Measurements from ENCODE around the gene NXN.
"Not testable (repeated sequence)": the region's sequence is repeated elsewhere in the genome, so short reads cannot be mapped to it uniquely, and the experiment has no call there.

Gene NXN

DNA sequence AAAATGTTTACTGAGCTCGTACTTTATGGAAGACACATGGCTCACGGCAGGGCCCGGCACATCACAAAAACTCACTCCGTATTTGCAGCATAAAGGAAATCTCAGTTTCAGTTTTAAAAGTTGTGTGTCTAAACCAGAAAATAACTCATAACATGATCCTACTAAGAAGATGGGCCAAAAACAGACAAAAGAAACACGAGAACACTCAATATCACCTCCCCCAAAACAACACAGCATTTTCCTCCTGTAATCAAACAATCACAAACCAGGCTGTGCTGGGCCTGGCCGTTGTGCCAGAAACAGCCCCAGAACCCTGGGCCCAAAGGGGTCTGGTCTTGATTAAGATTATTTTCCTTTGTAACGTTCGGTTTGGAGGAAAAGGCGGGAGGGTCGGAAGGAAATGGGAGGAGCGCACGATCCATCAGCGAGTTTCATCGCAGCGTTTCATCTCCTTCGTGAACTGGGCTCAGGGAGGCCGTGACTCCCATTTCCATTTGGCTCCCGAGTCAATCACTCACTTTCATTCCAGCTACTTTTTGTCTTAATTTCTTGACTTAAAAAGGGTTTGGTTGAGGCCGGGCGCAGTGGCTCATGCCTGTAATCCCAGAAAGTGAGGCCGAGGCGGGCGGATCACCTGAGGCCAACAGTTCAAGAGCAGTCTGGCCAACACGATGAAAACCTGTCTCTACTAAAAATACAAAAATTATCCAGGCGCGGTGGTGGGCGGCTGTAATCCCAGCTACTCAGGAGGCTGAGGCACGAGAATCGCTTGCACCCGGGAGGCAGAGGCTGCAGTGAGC, 61.4 kb downstream of the NXN start:
- no peak for DNase-seq (ENCODE audit: low read depth in 2 of 2)

DNA sequence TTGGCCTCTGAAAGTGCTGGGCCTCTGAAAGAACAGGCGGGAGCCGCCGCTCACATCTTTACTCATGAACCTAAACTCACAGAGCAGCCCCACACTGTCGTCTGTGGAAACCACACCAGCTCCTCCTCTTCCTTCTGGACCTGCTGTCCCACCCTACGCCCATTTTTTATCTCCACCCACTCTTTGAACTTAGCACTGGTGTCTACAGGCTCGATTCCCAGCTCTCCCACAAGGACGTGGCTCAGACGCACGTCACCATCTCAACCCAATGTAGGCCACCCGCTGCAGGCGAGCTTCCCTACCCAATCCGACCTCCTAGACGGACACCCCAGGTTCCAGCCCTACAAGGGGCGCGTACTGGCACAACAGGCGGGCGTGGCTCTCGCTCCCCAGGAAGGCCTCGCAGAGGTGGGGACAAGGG, 62.2 kb downstream of the NXN start:
- no peak for DNase-seq (ENCODE audit: low read depth in 2 of 2)

DNA sequence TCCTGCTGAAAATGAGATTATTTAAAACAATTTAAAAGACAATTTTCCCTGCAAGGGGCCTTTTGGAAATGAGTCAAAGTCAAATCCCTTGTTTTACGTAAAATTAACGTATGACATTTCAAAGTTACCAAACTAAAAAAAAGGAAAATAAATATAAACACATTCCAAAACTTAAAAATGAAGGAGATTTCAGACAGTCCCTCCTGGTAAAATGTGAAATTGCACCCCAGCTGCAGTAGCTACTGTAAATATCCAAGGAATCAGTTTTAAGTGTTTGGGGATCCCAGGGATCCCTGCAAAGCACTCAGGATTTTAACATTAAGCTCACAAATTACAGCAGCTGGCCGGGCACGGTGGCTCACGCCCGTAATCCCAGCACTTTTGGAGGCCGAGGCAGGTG, 63.3 kb downstream of the NXN start:
- DNase-seq (ENCODE audit: low read depth in 2 of 2) = no peak

DNA sequence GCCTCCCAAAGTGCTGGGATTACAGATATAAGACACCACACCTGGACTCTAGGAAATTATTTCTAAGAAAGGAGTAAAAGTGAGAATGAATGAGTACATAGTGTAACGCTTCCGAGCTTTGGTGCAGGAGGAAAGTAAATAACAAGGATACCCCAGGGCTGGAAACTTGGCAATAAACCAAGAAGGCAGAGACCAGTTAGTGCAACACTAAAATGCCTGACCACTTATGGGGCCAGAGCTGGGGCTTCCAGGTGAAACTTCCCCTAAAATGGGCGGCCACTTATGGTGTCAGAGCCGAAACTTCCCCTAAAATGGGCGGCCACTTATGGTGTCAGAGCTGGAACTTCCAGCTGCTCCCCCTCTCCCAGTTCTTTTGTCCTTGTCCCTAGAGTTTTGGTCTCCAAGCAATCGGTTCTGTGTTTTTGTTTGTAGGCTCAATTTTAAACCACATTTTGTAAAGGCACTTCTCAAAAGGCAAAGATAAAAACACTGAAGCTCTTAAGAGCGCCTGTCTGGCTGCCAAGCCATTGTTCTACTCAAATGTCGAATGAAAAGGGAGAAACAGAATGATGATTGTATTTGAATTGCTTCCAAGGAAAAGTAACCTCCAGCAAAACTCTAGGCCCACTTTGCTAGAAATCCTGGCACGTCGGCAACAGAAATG, 63.9 kb downstream of the NXN start:
- no peak for DNase-seq (ENCODE audit: low read depth in 2 of 2)

DNA sequence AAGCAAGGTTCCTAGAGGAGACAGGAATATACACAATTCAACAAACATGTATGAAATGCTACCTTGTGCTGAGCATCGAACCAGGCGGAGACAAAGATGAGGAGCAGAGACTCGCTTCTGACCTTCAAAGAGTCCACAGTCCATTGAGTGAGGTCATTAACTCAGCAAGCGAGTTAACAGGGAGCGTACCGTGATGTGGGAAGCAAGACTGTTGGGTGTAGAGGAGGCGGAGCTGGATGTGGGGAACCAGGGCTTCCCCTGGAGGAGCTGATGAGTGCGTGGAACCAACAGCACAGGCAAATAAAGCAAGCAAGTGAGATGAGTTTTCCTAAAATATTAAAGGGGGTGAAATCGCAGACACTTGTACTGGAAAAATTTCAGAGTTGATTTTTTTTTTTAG, 65.0 kb downstream of the NXN start:
- DNase-seq (ENCODE audit: low read depth in 2 of 2) = no peak

DNA sequence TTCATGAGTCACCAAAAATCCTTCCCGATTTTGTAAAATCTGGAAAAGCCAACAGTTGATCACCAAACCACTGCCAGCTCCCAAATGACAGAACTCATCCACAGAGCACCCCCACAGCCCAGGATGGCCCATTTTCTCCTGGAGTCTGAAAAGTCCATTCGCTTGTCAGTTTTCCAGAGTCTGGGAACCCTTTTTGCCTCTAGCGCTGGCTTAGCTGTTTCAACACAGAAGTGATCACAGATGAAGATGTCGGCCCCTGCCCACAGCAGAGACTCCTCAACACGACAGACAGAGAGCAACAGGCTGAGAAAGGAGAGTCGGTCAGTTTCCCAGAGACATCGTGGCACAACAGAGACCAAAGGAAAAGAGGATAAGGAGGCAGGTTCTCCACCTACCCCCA, 66.4 kb downstream of the NXN start:
- DNase-seq (ENCODE audit: low read depth in 2 of 2) = no peak

DNA sequence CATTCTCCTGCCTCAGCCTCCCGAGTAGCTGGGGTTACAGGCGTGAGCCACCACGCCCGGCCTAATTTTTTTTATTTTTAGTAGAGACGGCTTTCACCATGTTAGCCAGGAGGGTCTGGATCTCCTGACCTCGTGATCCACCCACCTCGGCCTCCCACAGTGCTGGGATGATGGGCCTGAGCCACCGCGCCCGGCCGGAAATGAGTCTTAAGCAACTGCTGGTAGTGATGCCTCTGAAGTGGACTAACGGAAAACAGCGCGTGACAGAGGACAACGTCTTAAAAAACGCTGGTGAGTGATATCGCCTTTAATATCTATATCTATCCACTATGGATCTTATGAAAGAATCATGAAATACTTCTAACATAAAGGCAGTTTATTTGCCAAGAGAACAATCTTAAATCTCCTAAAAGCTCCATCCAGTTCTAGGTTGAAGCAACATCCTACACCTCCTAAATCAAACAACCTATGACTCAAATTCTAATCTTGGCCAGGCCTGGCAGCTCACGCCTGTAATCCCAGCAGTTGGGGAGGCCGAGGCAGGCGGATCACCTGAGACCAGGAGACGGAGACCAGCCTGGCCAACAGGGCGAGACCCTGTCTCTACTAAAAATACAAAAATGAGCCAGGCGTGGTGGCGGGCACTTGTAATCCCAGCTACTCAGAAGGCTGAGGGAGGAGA, 69.8 kb downstream of the NXN start:
- DNase-seq (ENCODE audit: low read depth in 2 of 2) = no peak

DNA sequence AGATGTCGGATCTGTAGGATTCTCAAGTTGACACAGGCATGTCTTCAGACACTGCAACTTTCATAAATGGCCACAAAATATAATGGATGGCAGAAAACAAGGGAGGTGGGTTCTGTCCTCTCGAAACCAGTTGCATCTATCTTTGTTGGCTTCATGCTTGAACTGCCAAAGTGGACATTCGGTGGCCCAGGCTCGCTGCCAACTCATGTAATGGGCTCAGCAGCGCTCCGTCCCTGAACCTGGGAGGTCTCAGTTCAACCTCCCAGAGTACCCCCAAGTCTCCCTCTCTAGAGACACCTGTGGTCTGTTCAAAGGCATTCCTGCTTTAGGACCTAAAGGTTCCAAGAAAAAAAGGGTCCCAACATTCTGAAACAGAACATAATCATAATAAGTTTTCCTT, 71.9 kb downstream of the NXN start:
- DNase-seq (ENCODE audit: low read depth in 2 of 2) = no peak

DNA sequence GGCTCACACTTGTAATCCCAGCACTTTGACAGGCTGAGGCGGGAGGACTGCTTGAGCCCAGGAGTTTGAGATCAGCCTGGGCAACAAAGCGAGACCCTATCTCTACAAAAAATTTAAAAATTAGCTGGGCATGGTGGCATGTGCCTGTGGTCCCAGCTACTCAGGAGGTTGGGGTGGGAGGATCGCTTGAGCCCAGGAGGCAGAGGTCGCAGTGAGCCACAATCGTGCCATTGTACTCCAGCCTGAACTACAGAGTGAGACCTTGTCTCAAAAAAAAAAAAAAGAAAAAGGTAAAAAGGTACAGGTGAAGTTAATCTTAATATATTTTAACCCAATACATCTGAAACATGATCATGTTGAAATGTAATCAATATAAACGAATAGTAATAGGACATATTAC, 73.9 kb downstream of the NXN start:
- DNase-seq (ENCODE audit: low read depth in 2 of 2) = not testable (repeated sequence)

DNA sequence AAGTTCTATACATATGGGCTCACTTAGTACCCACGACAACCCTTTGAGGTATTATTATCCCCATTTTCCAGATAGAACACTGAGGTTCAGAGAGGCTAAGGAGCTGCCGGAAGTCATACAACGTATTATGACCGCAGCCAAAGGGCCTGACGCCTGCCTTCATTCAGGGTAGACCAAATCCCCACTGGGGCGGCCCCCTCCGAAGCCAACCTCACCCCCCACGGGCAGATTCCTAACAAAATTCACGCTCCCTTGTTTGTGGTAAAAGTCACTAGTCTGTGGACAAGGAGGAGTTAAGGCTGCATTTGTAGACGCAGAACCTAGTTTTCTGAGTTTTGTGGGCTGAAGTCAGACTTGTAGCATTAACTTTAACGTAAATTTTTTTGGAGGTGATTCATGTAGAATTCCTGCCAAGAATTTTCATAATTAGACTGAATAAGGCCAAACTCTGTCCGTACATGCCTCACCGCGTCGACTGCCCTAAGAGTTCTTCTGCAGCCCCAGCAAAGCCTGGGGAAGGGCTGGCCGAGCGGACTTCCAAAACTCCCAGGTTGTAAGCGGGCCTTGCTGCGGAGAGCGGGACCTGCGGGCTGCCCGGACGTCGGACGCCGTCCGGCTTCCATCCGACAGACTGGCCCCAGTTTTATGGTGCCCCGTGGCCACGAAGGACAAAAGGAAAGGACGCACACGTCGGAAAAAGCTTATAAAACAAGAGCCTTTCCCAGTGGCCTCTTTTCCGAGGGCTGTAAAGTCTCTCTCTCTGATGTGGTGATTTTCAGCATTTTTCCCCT, 75.7 kb downstream of the NXN start:
- DNase-seq (ENCODE audit: low read depth in 2 of 2) = no peak

DNA sequence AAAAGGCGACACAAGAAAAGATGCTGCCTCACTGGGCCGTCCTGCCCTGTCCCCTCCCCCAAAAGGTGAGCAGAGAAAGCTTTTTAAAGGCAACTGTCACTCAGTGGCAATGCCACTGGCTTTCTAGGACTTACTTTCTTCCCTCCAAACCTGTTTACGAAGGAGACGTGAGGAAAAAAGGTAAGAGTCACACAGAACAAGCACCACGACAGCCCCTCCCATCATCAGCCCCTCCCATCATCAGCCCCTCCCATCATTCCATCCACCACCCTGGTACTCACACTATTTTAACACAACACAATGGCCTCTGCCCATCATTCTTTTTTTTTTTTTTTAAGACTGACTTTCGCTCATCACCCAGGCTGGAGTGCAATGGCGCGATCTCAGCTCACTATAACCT, 77.1 kb downstream of the NXN start:
- no peak for DNase-seq (ENCODE audit: low read depth in 2 of 2)

DNA sequence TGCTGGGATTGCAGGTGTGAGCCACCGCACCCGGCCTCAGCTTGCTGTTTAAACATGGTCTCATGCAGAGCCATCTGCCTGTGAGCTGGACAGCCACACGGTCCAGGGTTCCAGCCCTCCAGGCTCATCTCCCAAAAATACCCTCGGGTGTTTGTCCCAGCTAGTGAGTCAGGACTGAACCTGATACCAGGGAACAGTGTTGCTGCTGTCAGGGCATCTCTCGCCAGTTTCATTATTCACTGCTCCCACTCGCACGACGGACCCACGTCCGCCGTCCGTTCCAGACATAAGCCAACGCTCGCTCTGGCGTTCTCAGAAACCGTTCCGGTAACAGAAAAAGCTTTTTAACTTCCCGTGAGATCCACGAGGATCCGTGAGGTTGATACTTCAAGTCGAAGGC, 77.6 kb downstream of the NXN start:
- DNase-seq (ENCODE audit: low read depth in 2 of 2) = no peak

DNA sequence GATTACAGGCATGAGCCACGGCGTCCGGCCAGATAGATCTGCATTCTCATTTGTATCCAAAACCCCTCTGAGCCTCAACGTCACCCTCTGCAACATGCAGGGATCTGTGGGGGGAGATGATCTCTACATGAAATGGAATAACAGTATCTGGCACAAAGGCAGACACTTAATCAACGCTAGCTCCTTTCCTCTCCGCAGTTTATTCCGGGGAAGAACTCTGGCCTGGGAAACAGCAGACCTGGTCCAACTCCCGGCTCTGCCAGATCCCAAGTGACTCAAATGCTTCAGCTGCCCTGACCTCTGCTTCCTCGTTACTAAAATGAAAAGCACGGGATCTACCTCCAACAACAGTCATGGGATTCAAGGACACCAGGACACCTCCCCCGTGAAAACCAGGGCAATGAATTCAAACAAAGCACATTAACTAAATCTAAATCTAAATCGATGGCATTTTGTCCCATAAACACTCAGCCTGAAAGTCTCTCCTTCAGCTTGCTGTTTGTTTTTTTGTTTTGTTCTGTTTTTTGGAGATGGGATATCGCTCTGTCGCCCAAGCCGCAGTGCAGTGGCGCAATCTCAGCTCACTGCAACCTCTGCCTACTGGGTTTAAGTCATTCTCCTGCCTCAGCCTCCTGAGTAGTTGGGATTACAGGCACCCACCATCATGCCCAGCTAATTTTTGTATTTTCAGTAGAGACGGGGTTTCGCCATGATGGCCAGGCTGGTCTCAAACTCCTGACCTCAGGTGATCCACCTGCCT, 78.2 kb downstream of the NXN start:
- no peak for DNase-seq (ENCODE audit: low read depth in 2 of 2)

DNA sequence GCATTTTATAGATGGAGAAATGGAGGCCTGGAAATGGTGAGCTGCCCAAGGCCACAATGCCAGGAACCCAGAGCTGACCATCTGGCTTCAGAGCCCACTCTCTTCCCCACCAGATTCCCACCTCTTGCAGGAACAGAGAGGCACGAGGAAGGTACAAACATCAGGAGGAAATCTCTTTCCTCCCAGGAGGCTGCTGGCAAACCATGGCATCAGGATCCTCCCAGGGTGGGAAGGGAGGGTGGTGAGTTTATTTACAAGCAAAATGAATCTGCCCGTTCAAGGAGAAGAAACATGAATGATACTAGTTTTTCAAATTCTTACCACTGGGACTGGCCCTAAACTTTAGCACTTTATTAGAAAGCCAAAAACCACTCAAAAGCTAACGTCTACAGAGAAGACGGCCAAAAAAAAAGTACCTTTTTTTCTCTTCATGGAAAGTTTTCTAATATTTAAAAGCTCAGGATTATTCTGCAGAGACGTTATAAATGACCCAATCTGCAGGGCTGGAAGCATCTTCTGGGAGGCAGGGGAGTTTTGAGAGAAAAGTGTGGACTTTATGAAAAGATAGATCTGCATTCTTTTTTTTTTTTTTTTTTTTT, 79.1 kb downstream of the NXN start:
- no peak for DNase-seq (ENCODE audit: low read depth in 2 of 2)

DNA sequence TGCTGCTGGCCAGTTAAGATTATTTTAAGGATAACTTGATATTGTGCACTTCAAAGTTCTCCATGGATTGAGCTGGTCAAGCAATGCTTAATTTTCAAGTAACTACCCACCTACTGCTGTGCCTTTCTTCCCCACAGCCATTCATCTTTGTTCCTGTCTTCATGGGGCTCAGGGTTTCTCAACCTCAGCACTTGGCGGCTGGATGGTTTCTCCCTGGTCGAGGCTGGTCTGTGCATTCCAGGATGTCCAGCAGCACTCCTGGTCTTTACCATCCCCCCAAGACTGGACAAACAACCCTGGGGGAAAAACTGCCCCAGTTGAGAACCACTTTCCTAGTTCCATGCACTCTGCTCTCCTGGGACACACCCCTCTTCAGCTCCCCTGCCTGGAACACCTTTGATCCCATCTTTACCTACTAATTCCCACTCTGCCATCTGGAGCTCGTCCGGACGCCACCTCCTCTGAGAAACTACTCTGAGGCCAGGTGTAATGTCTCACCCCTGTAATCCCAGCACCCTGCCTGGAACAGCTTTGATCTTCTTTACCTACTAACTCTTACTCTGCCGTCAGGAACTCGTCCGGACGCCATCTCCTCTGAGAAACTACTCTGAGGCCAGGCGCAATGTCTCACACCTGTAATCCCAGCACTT, 81.5 kb downstream of the NXN start:
- no peak for DNase-seq (ENCODE audit: low read depth in 2 of 2)

DNA sequence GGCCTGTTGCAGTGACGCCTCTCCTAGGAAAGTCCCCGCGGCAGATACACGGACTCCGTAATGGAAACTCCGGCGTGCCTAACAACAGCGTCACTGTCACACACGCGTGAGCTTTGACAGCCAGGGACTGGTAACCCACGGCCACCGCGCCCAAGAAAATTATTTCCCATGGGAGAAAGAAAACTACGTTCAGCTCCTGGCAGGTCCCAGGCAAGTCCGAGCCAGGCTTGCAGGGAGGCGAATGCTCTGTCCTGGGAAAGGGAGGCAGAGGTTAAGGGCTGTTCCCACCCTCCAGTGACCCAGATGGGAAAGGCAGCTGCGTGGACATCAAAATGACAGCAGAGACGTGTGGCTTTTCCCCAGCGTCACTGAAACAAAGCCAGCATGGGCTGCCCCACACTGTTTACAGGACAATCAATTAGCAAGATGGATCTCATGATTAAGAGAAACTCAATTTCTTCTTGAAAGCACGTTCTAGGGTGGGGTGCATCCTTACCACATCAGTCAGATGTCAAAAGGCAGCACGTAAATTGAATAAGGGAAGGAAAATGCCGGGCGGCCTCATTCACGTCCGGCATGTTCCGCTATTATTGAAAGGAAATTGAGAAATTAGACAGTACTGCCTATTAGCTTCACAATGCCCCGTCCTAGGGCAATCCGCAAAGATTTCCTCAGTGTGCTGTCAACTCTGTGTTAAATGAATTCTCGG, 82.5 kb downstream of the NXN start:
- DNase-seq (ENCODE audit: low read depth in 2 of 2) = no peak

DNA sequence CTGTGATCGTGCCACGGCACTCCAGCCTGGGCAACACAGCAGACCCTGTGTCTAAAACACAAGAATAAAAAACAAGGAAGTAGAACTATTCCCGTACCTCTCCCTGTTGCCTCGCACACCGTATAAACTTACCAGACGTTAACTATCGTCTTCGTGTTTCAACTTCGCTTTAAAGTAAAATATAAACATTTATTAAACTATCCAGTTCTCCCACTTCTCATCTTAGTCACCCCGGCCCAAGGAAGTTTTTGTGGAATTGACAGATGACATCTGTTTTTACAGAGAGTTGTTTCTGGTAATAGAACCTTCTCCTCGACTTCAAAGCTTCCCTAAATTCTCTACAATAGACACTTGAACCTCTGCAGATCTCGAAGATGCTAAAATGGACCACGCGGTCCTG, 83.1 kb downstream of the NXN start:
- no peak for DNase-seq (ENCODE audit: low read depth in 2 of 2)

DNA sequence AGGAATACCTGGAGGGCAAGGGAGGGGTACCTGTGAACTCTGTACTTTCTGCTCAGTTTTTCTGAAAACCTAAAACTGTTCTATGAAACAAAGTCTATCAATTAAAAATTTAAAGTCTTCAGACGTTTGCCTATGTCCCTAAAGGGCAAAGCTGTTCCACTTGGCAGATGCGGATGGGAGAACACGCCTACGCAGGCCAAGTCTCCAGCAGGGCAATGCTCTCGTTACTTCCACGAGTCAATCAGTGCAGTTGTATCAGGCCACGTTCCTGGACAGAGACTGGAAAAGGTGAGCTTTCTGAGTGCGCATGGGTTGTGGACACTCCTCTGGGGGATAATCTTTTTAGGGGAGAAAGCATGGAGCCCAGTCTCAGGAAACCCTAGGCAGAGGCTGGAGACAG, 86.6 kb downstream of the NXN start:
- DNase-seq (ENCODE audit: low read depth in 2 of 2) = no peak

DNA sequence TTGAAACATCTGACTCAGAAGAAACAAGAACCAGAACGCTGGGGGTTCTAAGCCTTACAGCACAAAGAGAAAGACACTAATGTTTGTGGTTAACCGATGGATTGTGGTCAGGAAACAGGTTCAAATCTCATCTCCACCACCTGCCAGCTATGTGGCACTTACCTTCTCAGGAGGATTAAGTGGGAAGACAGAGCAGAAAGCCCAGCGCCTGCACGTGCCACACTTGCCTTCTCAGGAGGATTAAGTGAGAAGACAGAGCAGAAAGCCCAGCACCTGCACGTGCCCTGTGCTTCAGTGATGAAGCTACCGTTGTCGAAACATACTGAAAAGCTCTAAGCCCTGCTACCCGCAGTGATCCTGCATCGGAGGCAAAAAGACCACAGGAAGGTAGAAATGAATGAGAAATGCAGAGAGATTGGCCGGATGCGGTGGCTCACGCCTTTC, 90.6 kb downstream of the NXN start:
- DNase-seq (ENCODE audit: low read depth in 2 of 2) = no peak
